GM12878 (cell line): ENCODE results near the gene SLC5A11. TPM values are rescaled to one million over a fixed set of nuclear protein-coding genes. Genes with fewer than 3 reads are reported as not detected.
"Not testable (repeated sequence)": the region's sequence is repeated elsewhere in the genome, so short reads cannot be mapped to it uniquely, and the experiment has no call there.

Source experiments
- ATAC-seq: fragments of 200-7000 bp; cut with Tn5 transposase; 3 replicates; pipeline ENCODE4 v1.9.1; 2020; ENCODE audit warnings: mild to moderate bottlenecking, moderate library complexity
- BruUV-seq: library from RNA; stranded (reverse); fragments of 400-500 nt; replicated peaks from 2 replicates; lab custom pipeline; 2021; lab: Mats Ljungman, UMichigan
- CTCF ChIA-PET: fragments of 300-600 bp; sonication (Branson Sonifier 250); formaldehyde crosslinking; extraction: SDS; loops from one replicate; lab custom pipeline; 2021; ENCODE audit warnings: inconsistent platforms; lab: Yijun Ruan, JAX
- POLR2A ChIA-PET: fragments of 350-600 bp; formaldehyde crosslinking; extraction: SDS; loops from one replicate; lab custom pipeline; 2021; ENCODE audit warnings: inconsistent platforms; lab: Charles Lee
- RAD21 ChIA-PET: fragments of 300-600 bp; sonication (Branson Sonifier 250); formaldehyde crosslinking; loops from one replicate; lab custom pipeline; 2023; ENCODE audit warnings: antibody characterized with exemption; ENCODE audit not compliant: unreplicated experiment; lab: Charles Lee
- SMC1A ChIA-PET: fragments of 300-600 bp; sonication (Branson Sonifier 250); formaldehyde crosslinking; loops from one replicate; lab custom pipeline; 2023; ENCODE audit not compliant: unreplicated experiment, uncharacterized antibody; lab: Charles Lee
- DNase-seq: peaks from one replicate; pipeline ENCODE4 v3.0.0-alpha.2; 2011; ENCODE audit warnings: low read depth, low spot score
- FAIRE-seq: peaks from 3 replicates; lab custom pipeline; 2011; peaks lifted over from hg19 to GRCh38; lab: Jason Lieb, UNC
- H2AFZ ChIP-seq: 2 replicates; pipeline ENCODE4 v1.6.0; 2011; ENCODE audit warnings: low read depth, low read length, control low read depth; ENCODE audit not compliant: control insufficient read depth
- H3K27ac ChIP-seq: 2 replicates; pipeline ENCODE4 v1.5.1; 2011; ENCODE audit warnings: control low read depth; ENCODE audit not compliant: control insufficient read depth, insufficient read depth
- H3K27me3 ChIP-seq, 2 experiments: replicated peaks in 1 of 2; 2 replicates each; pipeline versions ENCODE4 v1.6.0 to v1.6.1; 2011; ENCODE audit warnings: low read length in 1 of 2; ENCODE audit not compliant: control insufficient read depth in 2 of 2, insufficient read depth in 2 of 2
- H3K36me3 ChIP-seq, 2 experiments: 2 replicates each; pipeline ENCODE4 v1.5.1; 2011; ENCODE audit warnings: low read length in 1 of 2; ENCODE audit not compliant: control insufficient read depth in 2 of 2, insufficient read depth in 2 of 2
- H3K4me1 ChIP-seq: 2 replicates; pipeline ENCODE4 v1.6.1; 2011; ENCODE audit warnings: mild to moderate bottlenecking, low read length, moderate library complexity, mixed read lengths; ENCODE audit not compliant: control insufficient read depth, insufficient read depth
- H3K4me2 ChIP-seq: 2 replicates; pipeline ENCODE4 v1.6.0; 2011; ENCODE audit warnings: control low read depth; ENCODE audit not compliant: control insufficient read depth, insufficient read depth
- H3K4me3 ChIP-seq: fragments of 200-600 bp; sonication (generic); 2 replicates; pipeline ENCODE4 v1.5.1; 2016
- H3K79me2 ChIP-seq: 2 replicates; pipeline ENCODE4 v1.6.0; 2011; ENCODE audit warnings: low read length; ENCODE audit not compliant: control insufficient read depth, insufficient read depth
- H3K9ac ChIP-seq: 2 replicates; pipeline ENCODE4 v1.8.0; 2011; ENCODE audit warnings: low read length, control low read depth, mixed read lengths; ENCODE audit not compliant: control insufficient read depth, insufficient read depth
- H3K9me3 ChIP-seq: replicated peaks from 3 replicates; pipeline ENCODE4 v1.5.1; 2011; ENCODE audit warnings: mild to moderate bottlenecking, low read length; ENCODE audit not compliant: control insufficient read depth, insufficient read depth
- H4K20me1 ChIP-seq: 2 replicates; pipeline ENCODE4 v1.6.0; 2011; ENCODE audit not compliant: control insufficient read depth, insufficient read depth
- EGR1 ChIP-seq, 2 experiments: IDR thresholded peaks; 1 replicate in 1 of 2; 2 replicates in 1 of 2; pipeline ENCODE4 v1.6.1; 2011 to 2012; ENCODE audit warnings: low read depth in 2 of 2, low read length in 2 of 2, borderline replicate concordance in 1 of 2, mild to moderate bottlenecking in 1 of 2, moderate library complexity in 1 of 2
- REST ChIP-seq: IDR thresholded peaks from 2 replicates; pipeline ENCODE4 v1.6.1; 2012; ENCODE audit warnings: mild to moderate bottlenecking, low read depth, low read length
- SIN3A ChIP-seq: IDR thresholded peaks from 2 replicates; pipeline ENCODE4 v1.6.1; 2012; ENCODE audit warnings: low read depth, low read length, improper control_type of control experiment
- ZZZ3 ChIP-seq: IDR thresholded peaks from 2 replicates; pipeline ENCODE4 v1.6.1; 2011; ENCODE audit warnings: low read depth; ENCODE audit not compliant: control insufficient read depth, insufficient read length
- WGBS: methylation state at CpG from one replicate; pipeline ENCODE4 v1.1.6; 2016; ENCODE audit warnings: low lambda C conversion rate; ENCODE audit not compliant: insufficient replicate concordance, insufficient coverage; ENCODE audit errors: missing lambda C conversion rate; 5-methylcytosine and 5-hydroxymethylcytosine counted together
- in situ Hi-C: fragments of 300-500 bp; cut with MboI; formaldehyde crosslinking; loops from 9 replicates; pipeline ENCODE4 v1.14.3; 2018; ENCODE audit warnings: mixed read lengths
- intact Hi-C: fragments of 100-400 bp; cut with micrococcal nuclease; formaldehyde crosslinking; loops from one replicate; pipeline ENCODE4 v1.14.2; 2022; ENCODE audit not compliant: unreplicated experiment
- polyA plus RNA-seq, 11 experiments: library from polyadenylated mRNA; depleted of rRNA in 4 of 11; unstranded in 6 of 11; stranded (reverse) in 5 of 11; fragments of >200 nt; fragmentation: Nextera tagmentation in 4 of 11; fragmentation: Illumina TruSeq in 1 of 11; extraction: Ambion mirVana in 4 of 11; extraction: Trizol in 1 of 11; gene quantifications; 1 replicate in 1 of 11; 2 replicates in 10 of 11; pipeline versions ENCODE4 v1.2.1 to v1.2.3, GENCODE V29; 2011 to 2016; ENCODE audit warnings: inconsistent platforms in 2 of 11, missing spikeins in 2 of 11, low read depth in 1 of 11
- total RNA-seq, 4 experiments: library from RNA; depleted of rRNA in 3 of 4; stranded (reverse); fragments of >200 nt in 3 of 4; fragmentation: Illumina TruSeq in 1 of 4; extraction: Trizol in 1 of 4; gene quantifications; 2 replicates each; pipeline versions ENCODE4 v1.2.1 to v1.2.3, GENCODE V29; 2013 to 2021
- TF ChIP-seq, protein P1 (sequence below): fragments of 450-650 bp; formaldehyde crosslinking; IDR thresholded peaks from 2 replicates; pipeline ENCODE4 v1.5.0; 2022; ENCODE audit warnings: mild to moderate bottlenecking, missing genetic modification characterization
- TF ChIP-seq, protein P2 (sequence below): fragments of 450-650 bp; IDR thresholded peaks from 2 replicates; pipeline ENCODE4 v1.6.1; 2016; ENCODE audit warnings: mild to moderate bottlenecking

The SLC5A11 gene
- total and polyA plus RNA-seq, 10 of the 15 experiments (the other 5 are each of a cell fraction or from before 2014, with no cell fraction given): 0.10 TPM; not detected in 9

GRCh38 chr16:24856871-24857270, 11.1 kb downstream of the SLC5A11 start:
- H3K36me3 ChIP-seq, BruUV-seq, ATAC-seq, H4K20me1 ChIP-seq, H3K4me3 ChIP-seq, H3K27me3 ChIP-seq, H2AFZ ChIP-seq, H3K4me1 ChIP-seq, RAD21 ChIA-PET, H3K9me3 ChIP-seq, H3K9ac ChIP-seq, POLR2A ChIA-PET, in situ Hi-C loops, FAIRE-seq, intact Hi-C loops, DNase-seq, SMC1A ChIA-PET, H3K4me2 ChIP-seq, H3K27ac ChIP-seq, H3K79me2 ChIP-seq: not testable (repeated sequence)
- WGBS: 46% methylated on average over 8 of the region's 8 CpGs
- CTCF ChIA-PET: interaction anchor here (0.6 kb wide), 1 partner anchor 264 kb away, joined by 3 read pairs; no protein-coding TSS in a partner anchor

- Histone ChIP-seq H3K4me1 (no peaks in the 10 kb centered on the region), H2AFZ (no peak overlapping the region), H3K79me2 (no peaks in the 10 kb centered on the region), H3K36me3 (no peaks in the 10 kb centered on the region), H3K4me2 (no peak overlapping the region), H4K20me1 (no peaks in the 10 kb centered on the region), H3K27ac (no peak overlapping the region), H3K9ac (no peak overlapping the region), H3K9me3 (no peaks in the 10 kb centered on the region), H3K4me3 (no peak overlapping the region), H3K27me3 (no peaks in the 10 kb centered on the region)
- SMC1A ChIA-PET: no interaction called here
- RAD21 ChIA-PET: no interaction called here
- in situ Hi-C loops: no loop called here
- WGBS: 29% methylated on average over 9 of the region's 9 CpGs
- CTCF ChIA-PET: interaction anchor here (1.7 kb wide), 1 partner anchor 354 kb away, joined by 3 read pairs; no protein-coding TSS in a partner anchor
- POLR2A ChIA-PET: no interaction called here
- FAIRE-seq: peak; percentile 68
- no TSS peak for BruUV-seq
- no peak for DNase-seq
- ATAC-seq: peak; percentile 66
- intact Hi-C loops: no loop called here
- TF ChIP-seq EGR1 (IDR thresholded peaks at IDR 0.05; ENCODE audit: borderline replicate concordance in 1 of 2, low read depth in 2 of 2, low read length in 2 of 2) (no peak), ZZZ3 (no peak), SIN3A (no peak), REST (peak; percentile 98)
- TF ChIP-seq, protein P1, sequence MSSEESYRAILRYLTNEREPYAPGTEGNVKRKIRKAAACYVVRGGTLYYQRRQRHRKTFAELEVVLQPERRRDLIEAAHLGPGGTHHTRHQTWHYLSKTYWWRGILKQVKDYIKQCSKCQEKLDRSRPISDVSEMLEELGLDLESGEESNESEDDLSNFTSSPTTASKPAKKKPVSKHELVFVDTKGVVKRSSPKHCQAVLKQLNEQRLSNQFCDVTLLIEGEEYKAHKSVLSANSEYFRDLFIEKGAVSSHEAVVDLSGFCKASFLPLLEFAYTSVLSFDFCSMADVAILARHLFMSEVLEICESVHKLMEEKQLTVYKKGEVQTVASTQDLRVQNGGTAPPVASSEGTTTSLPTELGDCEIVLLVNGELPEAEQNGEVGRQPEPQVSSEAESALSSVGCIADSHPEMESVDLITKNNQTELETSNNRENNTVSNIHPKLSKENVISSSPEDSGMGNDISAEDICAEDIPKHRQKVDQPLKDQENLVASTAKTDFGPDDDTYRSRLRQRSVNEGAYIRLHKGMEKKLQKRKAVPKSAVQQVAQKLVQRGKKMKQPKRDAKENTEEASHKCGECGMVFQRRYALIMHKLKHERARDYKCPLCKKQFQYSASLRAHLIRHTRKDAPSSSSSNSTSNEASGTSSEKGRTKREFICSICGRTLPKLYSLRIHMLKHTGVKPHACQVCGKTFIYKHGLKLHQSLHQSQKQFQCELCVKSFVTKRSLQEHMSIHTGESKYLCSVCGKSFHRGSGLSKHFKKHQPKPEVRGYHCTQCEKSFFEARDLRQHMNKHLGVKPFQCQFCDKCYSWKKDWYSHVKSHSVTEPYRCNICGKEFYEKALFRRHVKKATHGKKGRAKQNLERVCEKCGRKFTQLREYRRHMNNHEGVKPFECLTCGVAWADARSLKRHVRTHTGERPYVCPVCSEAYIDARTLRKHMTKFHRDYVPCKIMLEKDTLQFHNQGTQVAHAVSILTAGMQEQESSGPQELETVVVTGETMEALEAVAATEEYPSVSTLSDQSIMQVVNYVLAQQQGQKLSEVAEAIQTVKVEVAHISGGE (CRISPR knock-in tag): no peak
- TF ChIP-seq, protein P2, sequence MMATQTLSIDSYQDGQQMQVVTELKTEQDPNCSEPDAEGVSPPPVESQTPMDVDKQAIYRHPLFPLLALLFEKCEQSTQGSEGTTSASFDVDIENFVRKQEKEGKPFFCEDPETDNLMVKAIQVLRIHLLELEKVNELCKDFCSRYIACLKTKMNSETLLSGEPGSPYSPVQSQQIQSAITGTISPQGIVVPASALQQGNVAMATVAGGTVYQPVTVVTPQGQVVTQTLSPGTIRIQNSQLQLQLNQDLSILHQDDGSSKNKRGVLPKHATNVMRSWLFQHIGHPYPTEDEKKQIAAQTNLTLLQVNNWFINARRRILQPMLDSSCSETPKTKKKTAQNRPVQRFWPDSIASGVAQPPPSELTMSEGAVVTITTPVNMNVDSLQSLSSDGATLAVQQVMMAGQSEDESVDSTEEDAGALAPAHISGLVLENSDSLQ: 0 out of 2 replicates have a peak, but pooled peaks have one; percentile 26
Observed at GRCh38 chr16:24858219-24859041, 12.7 kb downstream of the SLC5A11 start.
